ENCODE results near the gene CRTC3.

DNA sequence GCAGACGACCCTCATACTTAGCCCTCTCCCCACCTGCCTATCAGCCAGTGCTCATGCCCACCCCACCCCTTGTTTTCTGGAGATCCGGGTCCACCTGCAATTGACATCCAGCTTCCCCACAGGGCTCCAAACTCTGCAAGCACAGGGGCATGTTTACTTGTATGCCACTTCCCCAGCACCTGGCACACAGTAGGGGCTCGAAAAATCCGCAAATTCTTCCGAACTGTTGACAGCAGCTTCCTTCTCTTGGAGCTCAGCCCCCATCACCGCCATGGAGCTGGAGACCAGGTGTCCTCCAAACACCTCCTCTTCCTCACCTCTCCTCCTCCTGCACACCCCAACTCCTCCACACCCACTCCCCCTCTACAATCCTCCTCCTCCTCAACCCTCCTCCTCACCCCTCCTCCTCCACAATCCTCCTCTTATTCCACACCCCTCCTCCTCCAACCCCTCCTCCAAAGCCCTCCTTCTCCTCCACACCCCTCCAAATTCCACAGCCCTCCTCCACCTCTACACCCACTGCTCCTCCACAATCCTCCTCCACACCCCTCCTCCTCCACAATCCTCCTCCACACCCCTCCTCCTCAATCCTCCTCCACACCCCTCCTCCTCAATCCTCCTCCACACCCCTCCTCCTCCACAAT lies 117.1 kb downstream of the CRTC3 start:
- TF ChIP-seq CTCF (IDR thresholded peaks at IDR 0.05) = no peak
- no peak for TF ChIP-seq POLR2A (IDR thresholded peaks at IDR 0.05)

Measured in testis (tissue), 2 donors.